Duodenal mucosa (tissue), 2 donors: Measurements from ENCODE around the gene JDP2.

Experiments used
- H3K27ac ChIP-seq: one replicate; pipeline ENCODE4 v1.7.0; 2013; ENCODE audit warnings: low read depth, low read length
- H3K27me3 ChIP-seq, 2 donors: one replicate each; pipeline ENCODE4 v1.7.0; 2013; ENCODE audit warnings: low read length in 2 of 2, control low read depth in 1 of 2; ENCODE audit not compliant: insufficient read depth in 2 of 2, control insufficient read depth in 1 of 2
- H3K36me3 ChIP-seq, 2 donors: one replicate each; pipeline ENCODE4 v1.7.0; 2013; ENCODE audit warnings: low read length in 2 of 2, control low read depth in 1 of 2; ENCODE audit not compliant: insufficient read depth in 2 of 2, control insufficient read depth in 1 of 2
- H3K4me1 ChIP-seq, 2 donors: one replicate each; pipeline ENCODE4 v1.7.0; 2013; ENCODE audit warnings: low read length in 2 of 2, control low read depth in 1 of 2; ENCODE audit not compliant: insufficient read depth in 2 of 2, control insufficient read depth in 1 of 2
- H3K4me3 ChIP-seq, 2 donors: one replicate each; pipeline ENCODE4 v1.7.0; 2013; ENCODE audit warnings: low read length in 2 of 2, low read depth in 1 of 2
- H3K9ac ChIP-seq, 2 donors: one replicate each; pipeline ENCODE4 v1.7.0; 2013; ENCODE audit warnings: low read length in 2 of 2, low read depth in 1 of 2
- H3K9me3 ChIP-seq, 2 donors: one replicate each; pipeline ENCODE4 v1.7.0; 2013; ENCODE audit warnings: low read length in 2 of 2, control low read depth in 1 of 2; ENCODE audit not compliant: control insufficient read depth in 1 of 2

JDP2 gene

GRCh38 chr14:75426332-75427125 lies 1.3 kb upstream of the JDP2 start:
- no peaks in the 10 kb centered on the region for H3K9me3 ChIP-seq
- peak overlapping the region; percentile 60 to 70 for H3K9ac ChIP-seq
- H3K27ac ChIP-seq = peak overlapping the region; percentile 79
- H3K27me3 ChIP-seq = no peaks in the 10 kb centered on the region
- H3K4me3 ChIP-seq = peak overlapping the region; percentile 72
- peaks cover 31 to 37% of the 10 kb centered on the region in 2 donors for H3K4me1 ChIP-seq
- no peaks in the 10 kb centered on the region for H3K36me3 ChIP-seq

DNA sequence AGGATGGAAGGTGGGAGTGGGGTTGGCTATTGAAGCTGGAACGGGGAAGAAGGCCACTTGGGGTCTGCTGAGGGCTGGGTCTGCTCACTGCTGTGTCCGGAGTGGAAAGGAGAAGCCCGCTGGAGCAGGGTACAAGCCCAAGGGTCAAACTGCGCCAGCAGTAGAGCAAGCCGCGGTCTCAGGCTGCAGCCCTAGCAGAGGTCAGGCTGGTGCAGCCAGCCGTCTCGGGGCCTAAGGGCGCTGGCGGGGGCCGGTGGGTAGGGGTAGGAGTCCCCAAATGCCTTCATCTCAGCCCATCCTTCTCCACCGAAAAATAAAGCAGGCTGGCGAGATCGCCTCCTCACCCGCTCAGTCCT lies 718 bp upstream of the JDP2 start:
- no peaks in the 10 kb centered on the region for H3K27me3 ChIP-seq
- peaks cover 37 to 42% of the 10 kb centered on the region in 2 donors for H3K4me1 ChIP-seq
- peak overlapping the region; percentile 70 to 71 for H3K9ac ChIP-seq
- H3K27ac ChIP-seq = peak overlapping the region; percentile 79
- H3K4me3 ChIP-seq = peak overlapping the region; percentile 72
- no peaks in the 10 kb centered on the region for H3K9me3 ChIP-seq
- peaks cover 0 to 4% of the 10 kb centered on the region in 2 donors for H3K36me3 ChIP-seq

- Histone ChIP-seq H3K27me3 (no peaks in the 10 kb centered on the region), H3K9me3 (no peaks in the 10 kb centered on the region), H3K4me3 (peak overlapping the region; percentile 77 to 82), H3K9ac (peak overlapping the region; percentile 64 to 69), H3K27ac (peak overlapping the region; percentile 49), H3K36me3 (peaks cover under 1 to 9% of the 10 kb centered on the region in 2 donors), H3K4me1 (peaks cover 41 to 49% of the 10 kb centered on the region in 2 donors)
These were observed 645 bp downstream of the JDP2 start for GRCh38 chr14:75428230-75429104.

DNA sequence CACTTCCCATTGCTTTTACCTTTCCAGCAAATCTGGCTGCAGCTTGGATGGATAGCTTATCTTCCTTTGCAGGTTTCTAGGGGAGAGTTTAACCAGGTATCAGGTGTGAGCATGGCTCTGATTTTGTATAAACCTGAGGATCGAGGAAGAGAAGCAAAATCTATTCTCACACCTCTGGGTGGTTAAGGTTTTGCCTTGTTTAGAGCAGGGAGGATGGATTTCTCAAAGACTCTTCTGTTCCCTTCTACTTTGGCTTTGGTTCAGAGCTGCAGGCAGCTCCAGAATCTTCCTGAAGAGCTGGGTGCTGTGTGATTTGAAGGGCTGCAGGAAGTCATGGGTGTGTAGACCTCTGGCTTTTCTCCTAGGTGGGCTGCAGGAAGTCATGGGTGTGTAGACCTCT lies 1.7 kb downstream of the JDP2 start:
- Histone ChIP-seq H3K4me1 (peaks cover 41 to 49% of the 10 kb centered on the region in 2 donors), H3K27ac (no peak overlapping the region), H3K4me3 (peak overlapping the region; percentile 77 to 82), H3K36me3 (peaks cover 10 to 19% of the 10 kb centered on the region in 2 donors), H3K9ac (peak overlapping the region; percentile 12 to 33), H3K27me3 (no peaks in the 10 kb centered on the region), H3K9me3 (no peaks in the 10 kb centered on the region)

GRCh38 chr14:75430116-75430515 lies 2.3 kb downstream of the JDP2 start:
- H3K9ac ChIP-seq = peak overlapping the region in 1 of 2 donors; percentile 33
- peak overlapping the region; percentile 77 to 82 for H3K4me3 ChIP-seq
- peaks cover 10 to 25% of the 10 kb centered on the region in 2 donors for H3K36me3 ChIP-seq
- H3K27me3 ChIP-seq = no peaks in the 10 kb centered on the region
- H3K9me3 ChIP-seq = no peaks in the 10 kb centered on the region
- no peak overlapping the region for H3K27ac ChIP-seq
- peaks cover 41 to 50% of the 10 kb centered on the region in 2 donors for H3K4me1 ChIP-seq

GRCh38 chr14:75430526-75430925 lies 2.7 kb downstream of the JDP2 start:
- H3K27ac ChIP-seq = no peak overlapping the region
- H3K36me3 ChIP-seq = peaks cover 10 to 28% of the 10 kb centered on the region in 2 donors
- H3K9me3 ChIP-seq = no peaks in the 10 kb centered on the region
- H3K4me3 ChIP-seq = peak overlapping the region; percentile 77 to 82
- H3K9ac ChIP-seq = peak overlapping the region in 1 of 2 donors; percentile 33
- H3K4me1 ChIP-seq = peaks cover 41 to 54% of the 10 kb centered on the region in 2 donors
- H3K27me3 ChIP-seq = no peaks in the 10 kb centered on the region

GRCh38 chr14:75430976-75431375 lies 3.2 kb downstream of the JDP2 start:
- Histone ChIP-seq H3K4me1 (peaks cover 41 to 59% of the 10 kb centered on the region in 2 donors), H3K27ac (no peak overlapping the region), H3K4me3 (peak overlapping the region in 1 of 2 donors; percentile 77)

GRCh38 chr14:75431827-75432226 lies 4.0 kb downstream of the JDP2 start:
- Histone ChIP-seq H3K9ac (no peak overlapping the region), H3K27me3 (no peaks in the 10 kb centered on the region), H3K36me3 (peaks cover 10 to 28% of the 10 kb centered on the region in 2 donors), H3K4me1 (peaks cover 45 to 60% of the 10 kb centered on the region in 2 donors), H3K4me3 (peak overlapping the region in 1 of 2 donors; percentile 5), H3K9me3 (no peaks in the 10 kb centered on the region), H3K27ac (no peak overlapping the region)

More at GRCh38 chr14:75430976-75431375, 3.2 kb downstream of the JDP2 start:
- H3K36me3 ChIP-seq = peaks cover 10 to 28% of the 10 kb centered on the region in 2 donors
- H3K9me3 ChIP-seq = no peaks in the 10 kb centered on the region
- no peaks in the 10 kb centered on the region for H3K27me3 ChIP-seq
- no peak overlapping the region for H3K9ac ChIP-seq

DNA sequence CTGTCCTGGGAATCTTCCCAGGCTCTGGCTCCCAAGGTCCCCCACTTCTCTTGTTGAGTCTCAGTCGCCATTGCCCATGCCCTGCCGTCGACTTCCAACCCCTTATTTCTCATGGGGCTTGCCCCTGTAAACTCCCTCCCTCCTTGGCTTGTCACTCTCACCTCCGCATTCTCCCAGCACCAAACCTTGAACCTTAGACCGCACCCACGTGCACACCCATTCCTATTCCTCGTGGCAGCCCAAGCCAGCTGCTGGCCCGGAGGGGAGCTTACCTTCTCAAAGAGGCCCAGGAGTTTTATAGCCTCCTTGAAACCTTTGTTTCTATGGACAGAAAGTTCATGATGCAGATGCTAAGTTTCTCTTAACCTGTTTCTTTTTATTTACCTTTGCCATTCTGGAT lies 4.6 kb downstream of the JDP2 start:
- Histone ChIP-seq H3K4me3 (peak overlapping the region; percentile 5 to 7), H3K36me3 (peaks cover 10 to 30% of the 10 kb centered on the region in 2 donors), H3K9ac (peak overlapping the region in 1 of 2 donors; percentile 13), H3K27me3 (no peaks in the 10 kb centered on the region), H3K27ac (no peak overlapping the region), H3K9me3 (no peaks in the 10 kb centered on the region), H3K4me1 (peaks cover 46 to 62% of the 10 kb centered on the region in 2 donors)

DNA sequence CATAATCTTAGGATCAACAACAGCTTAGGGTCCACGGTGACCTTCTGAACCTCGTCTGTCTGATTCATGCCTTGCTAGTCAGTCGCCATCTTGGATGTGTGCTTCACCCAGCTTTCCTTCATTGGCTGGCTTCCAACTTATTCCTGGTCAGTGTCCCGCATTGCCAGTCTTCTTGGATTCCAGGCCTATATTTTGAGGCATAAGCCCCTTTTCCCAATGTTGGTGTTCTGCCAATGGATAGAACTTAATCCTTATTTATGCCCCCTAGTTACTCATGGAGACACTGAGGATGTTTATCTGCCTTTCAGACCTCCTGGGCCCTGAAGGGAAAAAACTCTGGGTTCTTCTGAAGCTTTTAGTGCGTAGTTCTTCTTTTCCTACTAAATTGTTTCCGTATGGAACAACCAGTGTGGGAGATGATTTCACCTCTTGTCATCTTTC lies 5.8 kb downstream of the JDP2 start:
- no peak overlapping the region for H3K9ac ChIP-seq
- no peaks in the 10 kb centered on the region for H3K27me3 ChIP-seq
- H3K36me3 ChIP-seq = peaks cover 20 to 42% of the 10 kb centered on the region in 2 donors
- H3K27ac ChIP-seq = no peak overlapping the region
- H3K4me1 ChIP-seq = peaks cover 53 to 66% of the 10 kb centered on the region in 2 donors
- no peak overlapping the region for H3K4me3 ChIP-seq
- no peaks in the 10 kb centered on the region for H3K9me3 ChIP-seq
